LNCAP (cell line): ENCODE data around the gene OR56A4.

Experiments
- TF ChIP-seq, protein P1 (sequence below): fragments of 450-650 bp; IDR thresholded peaks from 2 replicates; pipeline ENCODE4 v1.5.1; 2017; ENCODE audit warnings: mild to moderate bottlenecking

The OR56A4 gene

GRCh38 chr11:5955586-5955985, 51.2 kb downstream of the OR56A4 start:
- TF ChIP-seq, protein P1, sequence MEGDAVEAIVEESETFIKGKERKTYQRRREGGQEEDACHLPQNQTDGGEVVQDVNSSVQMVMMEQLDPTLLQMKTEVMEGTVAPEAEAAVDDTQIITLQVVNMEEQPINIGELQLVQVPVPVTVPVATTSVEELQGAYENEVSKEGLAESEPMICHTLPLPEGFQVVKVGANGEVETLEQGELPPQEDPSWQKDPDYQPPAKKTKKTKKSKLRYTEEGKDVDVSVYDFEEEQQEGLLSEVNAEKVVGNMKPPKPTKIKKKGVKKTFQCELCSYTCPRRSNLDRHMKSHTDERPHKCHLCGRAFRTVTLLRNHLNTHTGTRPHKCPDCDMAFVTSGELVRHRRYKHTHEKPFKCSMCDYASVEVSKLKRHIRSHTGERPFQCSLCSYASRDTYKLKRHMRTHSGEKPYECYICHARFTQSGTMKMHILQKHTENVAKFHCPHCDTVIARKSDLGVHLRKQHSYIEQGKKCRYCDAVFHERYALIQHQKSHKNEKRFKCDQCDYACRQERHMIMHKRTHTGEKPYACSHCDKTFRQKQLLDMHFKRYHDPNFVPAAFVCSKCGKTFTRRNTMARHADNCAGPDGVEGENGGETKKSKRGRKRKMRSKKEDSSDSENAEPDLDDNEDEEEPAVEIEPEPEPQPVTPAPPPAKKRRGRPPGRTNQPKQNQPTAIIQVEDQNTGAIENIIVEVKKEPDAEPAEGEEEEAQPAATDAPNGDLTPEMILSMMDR, result no peak
